ES-I3 (cell line): ENCODE data around the gene HOXD10.

Source experiments
- H3K36me3 ChIP-seq: 2 replicates; pipeline ENCODE4 v1.6.1; 2013; ENCODE audit warnings: mild to moderate bottlenecking, low read length, control low read depth, moderate library complexity; ENCODE audit not compliant: insufficient read depth
- H3K4me1 ChIP-seq: 2 replicates; pipeline ENCODE4 v1.6.1; 2013; ENCODE audit warnings: mild to moderate bottlenecking, control low read depth, low read length; ENCODE audit not compliant: insufficient read depth
- H3K9ac ChIP-seq: 2 replicates; pipeline ENCODE4 v1.6.1; 2013; ENCODE audit warnings: low read depth, mild to moderate bottlenecking, low read length, moderate library complexity
- H3K9me3 ChIP-seq: 2 replicates; pipeline ENCODE4 v1.6.1; 2013; ENCODE audit warnings: mild to moderate bottlenecking, low read length, moderate library complexity; ENCODE audit not compliant: control insufficient read depth, insufficient read depth

The HOXD10 gene

DNA sequence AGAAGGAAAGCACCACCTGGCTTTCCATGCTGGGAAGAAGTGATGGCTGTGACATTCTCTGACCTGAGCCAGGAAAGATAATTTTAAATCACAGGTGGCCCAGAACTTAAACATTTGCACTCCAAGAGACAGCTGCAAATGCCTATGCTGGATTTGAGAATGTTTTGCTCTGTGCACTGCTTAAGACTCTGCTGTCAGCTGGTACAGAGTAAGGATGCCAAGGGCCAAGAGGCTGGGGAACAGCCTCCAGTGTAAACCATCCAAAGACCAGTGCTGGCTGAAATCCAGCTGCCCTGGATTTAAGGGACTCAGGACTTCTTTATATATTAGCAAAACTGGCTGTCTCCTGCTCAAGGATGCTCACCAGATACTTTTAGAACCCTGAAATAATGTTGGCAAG is 16.8 kb downstream of the HOXD10 start:
- Histone ChIP-seq H3K9ac (no peak overlapping the region), H3K36me3 (no peaks in the 10 kb centered on the region), H3K4me1 (0 out of 2 replicates have a peak, but pooled peaks cover 3% of the 10 kb centered on the region)

DNA sequence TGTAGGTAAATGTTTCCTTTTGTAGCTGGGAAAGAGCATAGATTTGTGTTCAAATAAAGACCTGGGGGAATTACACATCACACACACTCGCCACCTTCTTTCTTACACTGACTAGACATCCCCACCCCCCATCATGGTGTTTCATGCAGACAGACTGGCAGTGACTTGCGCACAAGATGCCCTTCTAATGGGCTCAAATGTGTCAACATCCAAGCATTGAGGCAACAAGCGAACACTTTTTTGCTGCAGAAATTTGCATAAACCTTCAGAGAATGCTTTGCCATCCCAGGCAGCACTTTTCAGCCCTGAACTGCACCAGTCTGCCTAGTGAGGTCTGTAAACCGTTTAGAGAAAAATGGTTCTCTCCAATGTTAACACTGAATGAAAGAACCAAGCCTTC is 17.5 kb downstream of the HOXD10 start:
- H3K9me3 ChIP-seq, result no peaks in the 10 kb centered on the region; the same call in 1 of the 2 replicates
- no peaks in the 10 kb centered on the region for H3K36me3 ChIP-seq
- H3K9ac ChIP-seq, result no peak overlapping the region
- H3K4me1 ChIP-seq, result 0 out of 2 replicates have a peak, but pooled peaks cover 3% of the 10 kb centered on the region

More for the DNA sequence above, 16.8 kb downstream of the HOXD10 start:
- H3K9me3 ChIP-seq, result no peaks in the 10 kb centered on the region; the same call in 1 of the 2 replicates

DNA sequence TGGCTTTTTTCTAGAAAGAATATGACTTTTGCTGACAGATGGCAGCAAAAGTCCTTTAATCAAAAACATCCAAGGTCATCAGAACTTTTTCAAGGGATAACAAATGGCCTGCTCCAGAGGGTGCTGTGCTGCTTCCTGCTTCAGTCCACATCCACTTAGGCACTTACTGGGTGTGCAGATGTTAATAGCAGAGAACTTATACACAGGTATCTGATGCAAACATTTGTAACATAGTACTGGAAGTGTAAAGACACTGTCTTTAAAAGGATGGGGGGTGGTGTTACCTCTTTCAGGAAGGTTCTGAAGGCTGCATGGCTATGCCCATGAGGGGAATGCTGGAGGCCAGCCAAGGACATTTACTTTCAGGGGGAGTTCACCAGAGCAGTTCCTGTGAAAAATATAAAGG is 18.5 kb downstream of the HOXD10 start:
- Histone ChIP-seq H3K4me1 (0 out of 2 replicates have a peak, but pooled peaks cover 3% of the 10 kb centered on the region), H3K9me3 (no peaks in the 10 kb centered on the region; the same call in 1 of the 2 replicates), H3K36me3 (no peaks in the 10 kb centered on the region), H3K9ac (no peak overlapping the region)

DNA sequence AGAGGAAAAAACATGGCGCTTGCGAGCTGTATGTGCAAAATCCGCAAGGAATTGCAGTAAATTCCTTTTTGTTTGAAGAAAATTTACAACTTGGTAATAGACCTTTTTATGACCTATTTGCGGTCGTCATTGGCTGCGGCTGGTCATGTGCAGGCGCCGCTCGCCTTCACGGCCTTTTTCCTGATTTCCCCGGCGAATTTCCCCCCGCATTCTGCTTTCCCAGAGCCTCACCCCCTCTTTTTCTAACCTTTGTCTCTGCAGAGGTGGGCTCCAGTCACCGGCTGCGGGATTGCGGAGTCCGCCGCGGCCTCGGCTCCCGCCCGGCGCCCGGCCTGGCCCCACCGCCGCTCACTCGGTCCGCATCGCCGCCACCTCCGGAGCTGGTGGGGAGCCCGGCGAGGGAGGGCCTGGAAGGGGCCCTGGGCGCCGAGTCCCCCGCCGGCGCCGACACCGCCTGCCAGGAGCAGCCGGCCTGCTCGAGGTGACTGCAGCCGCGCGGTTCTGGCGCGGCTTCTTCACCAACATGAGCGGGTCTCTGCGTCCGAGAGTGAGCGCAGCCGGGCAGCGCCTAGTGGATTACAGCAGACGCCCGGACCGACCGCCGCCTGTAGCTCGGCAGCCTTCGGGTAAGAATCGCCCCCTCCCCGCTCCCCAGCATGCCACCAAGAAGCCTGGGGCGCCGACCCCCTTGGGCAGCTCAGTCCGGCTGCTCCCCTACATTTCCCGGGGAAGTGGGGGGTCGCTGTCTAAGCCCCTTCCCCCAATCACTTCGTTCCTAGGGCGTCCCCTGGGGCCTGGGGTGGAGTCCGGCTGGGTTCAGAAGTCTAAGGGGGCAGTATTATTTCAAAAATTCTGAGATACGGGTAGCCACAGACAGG is 20.0 kb downstream of the HOXD10 start:
- H3K36me3 ChIP-seq, result no peaks in the 10 kb centered on the region
- H3K9ac ChIP-seq, result peak overlapping the region; percentile 66
- H3K4me1 ChIP-seq, result 0 out of 2 replicates have a peak, but pooled peaks cover 3% of the 10 kb centered on the region
- H3K9me3 ChIP-seq, result no peaks in the 10 kb centered on the region; the same call in 1 of the 2 replicates

DNA sequence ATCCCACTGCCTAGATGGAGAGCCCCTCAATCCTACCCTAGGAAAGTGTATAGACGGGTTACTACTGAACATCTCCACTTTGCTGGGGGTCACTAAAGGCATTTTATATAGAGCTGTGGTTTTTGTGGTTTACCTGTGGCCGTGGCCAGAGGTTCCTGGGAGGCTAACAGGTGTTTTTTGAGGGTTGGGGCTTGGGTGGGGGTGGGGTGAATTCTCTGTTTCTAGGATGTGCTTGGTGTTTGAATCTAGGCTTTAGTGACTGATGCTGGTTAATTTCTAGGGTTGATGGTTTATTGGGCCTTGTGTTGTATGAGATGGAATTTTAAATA is 20.6 kb downstream of the HOXD10 start:
- Histone ChIP-seq H3K9me3 (no peaks in the 10 kb centered on the region; the same call in 1 of the 2 replicates), H3K9ac (no peak overlapping the region; the same call in 1 of the 2 replicates), H3K36me3 (no peaks in the 10 kb centered on the region), H3K4me1 (0 out of 2 replicates have a peak, but pooled peaks cover 2% of the 10 kb centered on the region)

DNA sequence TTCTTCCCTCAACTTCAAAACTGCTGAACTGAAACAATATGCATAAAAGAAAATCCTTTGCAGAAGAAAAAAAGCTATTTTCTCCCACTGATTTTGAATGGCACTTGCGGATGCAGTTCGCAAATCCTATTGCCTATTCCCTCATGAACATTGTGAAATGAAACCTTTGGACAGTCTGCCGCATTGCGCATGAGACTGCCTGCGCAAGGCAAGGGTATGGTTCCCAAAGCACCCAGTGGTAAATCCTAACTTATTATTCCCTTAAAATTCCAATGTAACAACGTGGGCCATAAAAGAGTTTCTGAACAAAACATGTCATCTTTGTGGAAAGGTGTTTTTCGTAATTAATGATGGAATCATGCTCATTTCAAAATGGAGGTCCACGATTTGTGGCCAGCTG is 21.3 kb downstream of the HOXD10 start:
- Histone ChIP-seq H3K4me1 (no peaks in the 10 kb centered on the region), H3K36me3 (no peaks in the 10 kb centered on the region), H3K9ac (no peak overlapping the region), H3K9me3 (no peaks in the 10 kb centered on the region; the same call in 1 of the 2 replicates)

DNA sequence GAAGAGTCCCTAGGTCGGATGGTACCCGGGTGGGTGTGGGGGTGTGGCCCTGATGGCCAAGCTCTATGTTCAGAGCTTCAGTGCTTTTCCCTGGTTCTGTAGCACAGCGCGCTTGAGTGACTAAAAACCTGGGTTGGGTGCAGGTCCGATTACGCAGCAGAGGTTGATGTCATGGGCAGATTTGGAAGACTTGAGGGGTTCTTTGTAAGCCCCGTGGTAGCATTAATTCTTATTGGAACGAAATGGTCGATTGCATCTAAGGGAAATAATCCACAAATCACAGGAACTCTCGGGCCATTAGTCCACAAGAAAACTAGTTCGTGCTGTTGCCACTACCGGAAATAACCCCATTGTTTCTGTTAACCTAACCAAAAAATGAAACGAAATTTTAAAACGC is 21.9 kb downstream of the HOXD10 start:
- Histone ChIP-seq H3K9me3 (no peaks in the 10 kb centered on the region; the same call in 1 of the 2 replicates), H3K4me1 (no peaks in the 10 kb centered on the region), H3K9ac (no peak overlapping the region), H3K36me3 (no peaks in the 10 kb centered on the region)

DNA sequence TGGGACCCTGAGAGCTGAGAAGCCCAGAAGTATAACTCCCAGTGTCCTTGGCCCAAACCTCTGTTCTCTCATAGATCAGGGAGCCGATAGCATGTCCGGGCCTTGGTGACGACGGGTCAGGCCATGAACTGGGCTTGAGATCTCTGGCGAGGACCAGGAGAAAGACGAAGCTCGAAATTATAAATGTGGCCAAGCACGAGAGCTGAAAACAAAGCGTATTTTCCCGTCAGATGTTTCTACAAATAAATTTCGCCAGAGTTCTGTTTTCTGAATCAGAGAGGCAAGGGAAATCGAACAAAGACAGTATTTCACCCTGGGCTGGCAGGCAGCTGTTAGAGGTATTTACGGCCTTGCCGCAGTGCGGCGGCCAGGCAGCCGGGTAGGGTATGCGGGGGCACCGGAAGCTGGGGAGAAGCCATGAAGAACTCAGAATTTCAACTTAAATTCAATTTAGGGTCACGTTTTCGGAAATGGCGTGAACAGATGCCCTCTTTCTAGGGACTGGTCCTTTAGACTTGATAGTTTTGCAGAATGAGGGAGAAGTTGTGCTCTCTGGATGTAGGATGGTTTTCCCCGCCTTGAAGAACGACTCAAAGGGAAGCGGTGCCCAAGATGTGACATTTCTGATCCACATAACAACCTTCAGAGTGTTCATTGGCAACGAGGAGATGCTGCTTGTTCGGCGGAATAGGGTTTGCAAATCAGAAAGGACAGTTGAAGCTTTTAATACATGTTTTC is 22.5 kb downstream of the HOXD10 start:
- H3K9me3 ChIP-seq, result no peaks in the 10 kb centered on the region; the same call in 1 of the 2 replicates
- no peak overlapping the region for H3K9ac ChIP-seq
- H3K4me1 ChIP-seq, result no peaks in the 10 kb centered on the region
- no peaks in the 10 kb centered on the region for H3K36me3 ChIP-seq

DNA sequence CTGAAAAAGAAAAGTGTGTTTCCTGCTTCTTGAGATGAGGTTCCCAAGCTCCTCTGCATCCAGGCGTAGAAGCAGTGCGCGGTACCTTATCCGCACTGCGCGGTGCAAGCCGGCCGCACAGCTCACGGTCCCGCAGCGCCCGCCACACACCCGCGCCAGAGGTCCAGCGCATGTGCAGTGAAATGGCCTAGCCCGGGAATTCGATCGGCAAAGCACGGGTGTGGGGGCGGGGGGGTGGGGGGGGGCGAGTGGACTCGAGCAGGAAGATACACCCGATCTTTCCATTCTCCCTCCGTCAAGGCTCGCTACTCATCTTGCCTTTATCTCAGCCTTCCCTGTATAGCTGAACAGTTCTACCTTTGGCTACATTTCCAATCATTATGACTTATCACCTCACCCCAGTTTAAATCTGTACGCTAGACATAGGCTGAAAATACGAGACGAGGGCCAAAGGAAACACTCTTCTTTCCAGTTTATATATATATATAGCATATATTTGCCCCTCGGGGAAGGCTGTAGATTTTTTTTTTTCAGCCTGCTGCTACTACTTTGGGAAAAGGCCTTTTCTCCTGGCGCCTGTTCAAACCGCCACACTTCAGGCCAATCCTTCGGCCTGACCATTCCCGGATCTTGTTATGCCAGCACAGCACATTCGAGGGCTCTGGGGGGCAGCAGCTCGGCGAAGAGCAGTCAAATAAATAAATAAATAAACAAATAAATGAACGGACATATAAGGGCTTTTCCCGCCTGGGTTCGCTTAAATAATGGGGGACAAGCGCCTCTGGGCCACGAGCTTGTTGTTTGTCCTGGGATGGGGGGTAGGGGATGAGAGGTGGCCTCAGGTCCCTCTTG is 23.3 kb downstream of the HOXD10 start:
- Histone ChIP-seq H3K36me3 (no peaks in the 10 kb centered on the region), H3K4me1 (no peaks in the 10 kb centered on the region), H3K9ac (peak overlapping the region; percentile 60; the same call in 1 of the 2 replicates), H3K9me3 (no peaks in the 10 kb centered on the region; the same call in 1 of the 2 replicates)

DNA sequence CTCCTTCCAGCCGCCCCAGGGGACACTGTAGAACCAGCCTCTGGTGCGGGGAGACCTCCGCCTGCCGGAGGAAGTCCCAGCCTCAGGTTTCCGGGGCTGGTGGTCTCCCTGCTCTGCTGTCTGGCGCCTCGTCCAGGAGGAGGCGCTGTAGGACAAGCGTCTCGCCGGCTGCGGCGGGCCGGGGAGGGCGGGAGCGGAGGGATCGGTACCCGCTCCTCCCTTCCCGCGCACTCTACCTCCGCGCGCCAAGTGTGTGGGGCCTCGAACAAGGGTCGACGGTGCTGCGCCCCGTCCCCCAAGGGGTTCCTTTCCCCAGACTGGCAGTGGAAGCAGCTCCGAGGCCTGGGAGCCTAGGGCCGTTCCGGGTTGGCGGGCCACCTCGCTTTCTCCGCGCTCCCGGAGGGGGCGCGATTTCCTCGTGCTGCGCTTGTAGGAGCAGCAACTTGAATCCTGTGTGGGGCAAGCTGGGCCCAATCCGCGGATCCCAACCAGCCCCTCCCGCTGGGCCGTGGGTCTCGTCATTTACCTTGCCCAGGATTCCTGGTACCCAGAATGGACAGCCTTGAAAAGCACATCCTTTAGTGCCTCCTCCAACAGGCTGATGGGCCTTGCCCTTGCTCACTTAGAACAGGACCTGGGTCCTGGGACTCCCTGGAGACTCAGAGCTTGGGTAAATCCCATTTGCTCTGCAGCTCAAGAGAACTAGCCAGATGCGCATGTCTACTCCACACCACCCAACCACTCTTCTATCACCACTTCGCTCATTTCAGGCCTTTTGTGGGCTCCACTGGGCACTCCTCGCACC is 24.1 kb downstream of the HOXD10 start:
- peak overlapping the region; percentile 60; the same call in 1 of the 2 replicates for H3K9ac ChIP-seq
- no peaks in the 10 kb centered on the region for H3K9me3 ChIP-seq
- H3K36me3 ChIP-seq, result no peaks in the 10 kb centered on the region
- no peaks in the 10 kb centered on the region for H3K4me1 ChIP-seq

DNA sequence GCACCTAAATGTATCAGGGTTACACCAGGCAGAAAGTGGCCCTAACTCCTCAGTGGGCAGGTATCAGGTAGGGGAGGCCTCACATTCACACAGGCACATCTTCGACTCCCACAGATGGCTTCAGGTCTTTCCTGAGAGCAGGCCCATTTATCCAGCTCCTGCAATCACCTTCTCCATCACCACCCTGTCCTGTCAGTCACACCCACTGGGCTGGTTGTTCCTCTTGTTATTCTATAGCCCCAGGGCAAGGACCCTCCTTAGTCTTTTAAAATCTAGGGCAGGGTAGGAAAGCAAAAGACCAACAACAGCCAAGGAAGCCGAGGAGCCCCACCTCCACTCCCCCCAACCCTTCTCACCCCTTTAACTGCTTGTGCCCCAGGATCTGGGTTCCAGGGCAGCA is 25.7 kb downstream of the HOXD10 start:
- Histone ChIP-seq H3K4me1 (no peaks in the 10 kb centered on the region), H3K9me3 (no peaks in the 10 kb centered on the region), H3K9ac (no peak overlapping the region), H3K36me3 (no peaks in the 10 kb centered on the region)

DNA sequence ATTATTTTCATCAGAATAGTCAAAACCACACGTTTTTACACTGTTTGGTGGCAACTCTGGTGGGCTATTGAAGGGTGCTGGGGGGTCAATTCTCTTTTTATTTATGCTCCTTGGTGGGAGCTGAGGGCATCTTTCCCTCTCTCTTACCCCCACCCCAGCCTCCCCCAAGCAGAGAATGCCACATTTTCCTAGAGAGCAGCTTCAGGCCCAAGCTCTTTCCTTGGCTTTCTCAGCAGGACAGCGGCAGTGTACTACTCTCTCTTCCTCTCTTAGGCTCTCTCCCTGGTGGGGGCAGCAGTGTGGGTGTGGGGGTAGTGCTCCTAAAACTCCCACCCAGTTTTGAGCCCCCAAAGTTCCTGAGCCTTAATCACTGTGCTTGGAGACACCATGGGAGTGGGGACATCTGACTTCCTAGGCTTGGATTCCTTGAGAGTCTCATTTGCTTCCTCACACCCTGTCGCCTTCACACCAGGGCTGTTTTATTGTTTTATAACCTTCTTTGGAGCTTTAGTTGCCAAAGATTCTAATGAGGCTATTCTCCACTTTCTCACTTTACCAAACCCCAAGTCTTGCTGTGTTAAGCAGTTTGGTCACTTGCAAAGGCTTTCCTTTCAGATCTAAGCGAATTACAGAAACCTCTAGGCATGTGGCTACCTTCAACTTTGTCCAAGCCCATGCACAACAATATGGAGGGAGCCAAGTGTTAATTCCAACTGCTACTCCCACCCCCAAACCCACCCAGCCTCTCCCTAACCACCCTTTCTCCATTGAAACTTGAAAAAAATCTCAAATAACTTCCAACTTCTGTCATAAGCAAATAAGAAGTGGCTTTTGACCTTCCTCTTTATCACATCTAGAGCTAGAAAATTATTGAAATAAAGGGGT is 28.7 kb downstream of the HOXD10 start:
- Histone ChIP-seq H3K36me3 (no peaks in the 10 kb centered on the region), H3K9me3 (no peaks in the 10 kb centered on the region), H3K9ac (no peak overlapping the region), H3K4me1 (no peaks in the 10 kb centered on the region)

DNA sequence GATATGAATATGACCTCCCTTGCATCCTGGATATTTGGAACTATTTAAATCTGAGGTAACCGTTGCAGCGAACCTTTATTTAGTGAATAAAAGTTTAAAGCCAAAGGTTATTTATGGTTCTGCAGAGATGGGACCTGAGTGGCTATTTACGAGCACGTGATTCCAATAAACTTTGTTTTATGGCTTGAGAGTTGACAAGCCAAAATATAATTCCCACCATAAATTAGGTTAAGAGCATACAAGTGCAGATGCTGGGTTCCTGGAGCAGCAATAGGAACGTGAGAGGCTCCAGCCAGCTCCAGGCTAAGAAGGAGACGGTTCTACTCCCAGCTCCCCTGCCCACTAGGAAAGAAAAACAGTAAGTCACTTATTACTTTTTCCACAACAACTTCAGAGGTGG is 29.5 kb downstream of the HOXD10 start:
- no peaks in the 10 kb centered on the region for H3K4me1 ChIP-seq

More for the DNA sequence above, 29.5 kb downstream of the HOXD10 start:
- H3K36me3 ChIP-seq, result no peaks in the 10 kb centered on the region
- no peaks in the 10 kb centered on the region for H3K9me3 ChIP-seq
- no peak overlapping the region for H3K9ac ChIP-seq
